Mesenchymal stem cell (in vitro differentiated cells and primary cell): ENCODE data around the gene NEXN.
"Not testable (repeated sequence)": the region's sequence is repeated elsewhere in the genome, so short reads cannot be mapped to it uniquely, and the experiment has no call there.

Source experiments
- DNase-seq: peaks from one replicate; pipeline ENCODE4 v3.0.0-alpha.2; 2013
- H2AFZ ChIP-seq: one replicate; pipeline ENCODE4 v1.6.1; 2013; ENCODE audit warnings: low read depth, mild to moderate bottlenecking, control low read depth, inconsistent platforms, low read length, moderate library complexity
- H2AK5ac ChIP-seq: 2 replicates; pipeline ENCODE4 v1.6.1; 2013; ENCODE audit warnings: low read length, moderate library complexity, mild to moderate bottlenecking, inconsistent platforms; ENCODE audit not compliant: severe bottlenecking
- H2BK120ac ChIP-seq: one replicate; pipeline ENCODE4 v1.6.1; 2013; ENCODE audit warnings: low read depth, mild to moderate bottlenecking, inconsistent platforms, low read length, moderate library complexity
- H2BK12ac ChIP-seq, 2 experiments: one replicate each; pipeline ENCODE4 v1.6.1; 2013; ENCODE audit warnings: inconsistent platforms in 2 of 2, low read length in 2 of 2, mild to moderate bottlenecking in 2 of 2, moderate library complexity in 2 of 2, control low read depth in 1 of 2
- H2BK15ac ChIP-seq: one replicate; pipeline ENCODE4 v1.6.1; 2013; ENCODE audit warnings: mild to moderate bottlenecking, low read depth, inconsistent platforms; ENCODE audit not compliant: poor library complexity, severe bottlenecking
- H2BK5ac ChIP-seq: 2 replicates; pipeline ENCODE4 v1.6.1; 2013; ENCODE audit warnings: low read depth, mild to moderate bottlenecking, low read length, control low read depth, inconsistent platforms; ENCODE audit not compliant: poor library complexity, severe bottlenecking
- H3K14ac ChIP-seq, 2 experiments: one replicate each; pipeline ENCODE4 v1.6.1; 2013; ENCODE audit warnings: inconsistent platforms in 2 of 2, low read length in 2 of 2, control low read depth in 1 of 2, mild to moderate bottlenecking in 1 of 2, moderate library complexity in 1 of 2
- H3K18ac ChIP-seq, 2 experiments: one replicate each; pipeline ENCODE4 v1.6.1; 2013; ENCODE audit warnings: inconsistent platforms in 2 of 2, low read length in 2 of 2, control low read depth in 1 of 2, low read depth in 1 of 2, mild to moderate bottlenecking in 1 of 2
- H3K23ac ChIP-seq, 2 experiments: one replicate each; pipeline ENCODE4 v1.6.1; 2013; ENCODE audit warnings: inconsistent platforms in 2 of 2, low read length in 2 of 2, mild to moderate bottlenecking in 2 of 2, moderate library complexity in 2 of 2, control low read depth in 1 of 2
- H3K27ac ChIP-seq: 2 replicates; pipeline ENCODE4 v1.5.1; 2013; ENCODE audit warnings: mild to moderate bottlenecking, moderate library complexity, low read length, control low read depth, inconsistent platforms; ENCODE audit not compliant: poor library complexity, severe bottlenecking
- H3K27me3 ChIP-seq, 2 experiments: 2 replicates each; pipeline versions ENCODE4 v1.6.1 to v1.7.0; 2013; ENCODE audit warnings: low read length in 2 of 2, mild to moderate bottlenecking in 2 of 2, moderate library complexity in 2 of 2, control low read depth in 1 of 2, inconsistent platforms in 1 of 2; ENCODE audit not compliant: control insufficient read depth in 1 of 2, insufficient read depth in 1 of 2
- H3K36me3 ChIP-seq, 2 experiments: 2 replicates each; pipeline versions ENCODE4 v1.6.1 to v1.7.0; 2013; ENCODE audit warnings: low read length in 2 of 2, control low read depth in 1 of 2, inconsistent platforms in 1 of 2, low read depth in 1 of 2, mild to moderate bottlenecking in 1 of 2; ENCODE audit not compliant: insufficient read depth in 2 of 2, control insufficient read depth in 1 of 2
- H3K4ac ChIP-seq, 2 experiments: one replicate each; pipeline ENCODE4 v1.6.1; 2013; ENCODE audit warnings: inconsistent platforms in 2 of 2, low read length in 2 of 2, mild to moderate bottlenecking in 2 of 2, moderate library complexity in 2 of 2, control low read depth in 1 of 2, low read depth in 1 of 2
- H3K4me1 ChIP-seq: 2 replicates; pipeline ENCODE4 v1.6.1; 2013; ENCODE audit warnings: low read depth, low read length, control low read depth; ENCODE audit not compliant: control insufficient read depth, insufficient read depth
- H3K4me2 ChIP-seq: 2 replicates; pipeline ENCODE4 v1.6.1; 2013; ENCODE audit warnings: low read length, mild to moderate bottlenecking, inconsistent platforms; ENCODE audit not compliant: poor library complexity, severe bottlenecking
- H3K4me3 ChIP-seq, 2 experiments: 2 replicates each; pipeline versions ENCODE4 v1.5.1 to v1.7.0; 2013; ENCODE audit warnings: low read length in 2 of 2, mild to moderate bottlenecking in 2 of 2, control low read depth in 1 of 2, low read depth in 1 of 2; ENCODE audit not compliant: insufficient read depth in 1 of 2
- H3K79me1 ChIP-seq: replicated peaks from 2 replicates; pipeline ENCODE4 v1.6.1; 2013; ENCODE audit warnings: mild to moderate bottlenecking, control low read depth, low read length, inconsistent platforms; ENCODE audit not compliant: poor library complexity, severe bottlenecking
- H3K9ac ChIP-seq: 2 replicates; pipeline ENCODE4 v1.7.0; 2013; ENCODE audit warnings: mild to moderate bottlenecking, low read length, moderate library complexity
- H3K9me3 ChIP-seq: 2 replicates; pipeline ENCODE4 v1.7.0; 2013; ENCODE audit warnings: mild to moderate bottlenecking, low read length; ENCODE audit not compliant: control insufficient read depth
- H4K8ac ChIP-seq: one replicate; pipeline ENCODE4 v1.6.1; 2013; ENCODE audit warnings: inconsistent platforms, mild to moderate bottlenecking, low read length, moderate library complexity
- H4K91ac ChIP-seq: one replicate; pipeline ENCODE4 v1.6.1; 2013; ENCODE audit warnings: mild to moderate bottlenecking, low read length, inconsistent platforms
- WGBS: methylation state at CpG from one replicate; pipeline ENCODE4 v1.1.7; 2013; ENCODE audit warnings: mixed read lengths; 5-methylcytosine and 5-hydroxymethylcytosine counted together

The NEXN gene

GRCh38 chr1:77978293-77978968 is 90.0 kb downstream of the NEXN start:
- H2AFZ ChIP-seq = no peak overlapping the region
- peaks cover 11 to 24% of the 10 kb centered on the region in 2 experiments for H3K36me3 ChIP-seq
- under 1% methylated on average over 32 of the region's 34 CpGs for WGBS
- H3K9me3 ChIP-seq = no peaks in the 10 kb centered on the region
- no peaks in the 10 kb centered on the region for H3K27me3 ChIP-seq
- H2BK5ac ChIP-seq = peak overlapping the region; percentile 85
- no peak overlapping the region for H3K23ac ChIP-seq
- H3K4me2 ChIP-seq = no peak overlapping the region
- peak; percentile 98 for DNase-seq
- H3K9ac ChIP-seq = peak overlapping the region; percentile 96
- peak overlapping the region; percentile 98 for H3K27ac ChIP-seq
- H3K4ac ChIP-seq = peak overlapping the region; percentile 97
- H3K4me3 ChIP-seq = peak overlapping the region; percentile 82 to 87
- peak overlapping the region in 1 of 2 experiments; percentile 45 for H3K14ac ChIP-seq
- H3K4me1 ChIP-seq = peaks cover 5% of the 10 kb centered on the region
- no peaks in the 10 kb centered on the region for H3K79me1 ChIP-seq
- peak overlapping the region; percentile 42 for H2BK120ac ChIP-seq
- H2BK15ac ChIP-seq = peak overlapping the region; percentile 69
- peak overlapping the region; percentile 97 for H4K91ac ChIP-seq
- H2BK12ac ChIP-seq = no peak overlapping the region
- H3K18ac ChIP-seq = peak overlapping the region; percentile 92 to 93
- peak overlapping the region; percentile 98 for H4K8ac ChIP-seq
- peak overlapping the region; percentile 95 for H2AK5ac ChIP-seq

- under 1% methylated on average over 57 of the region's 57 CpGs for WGBS
- H3K27ac ChIP-seq = peak within 1 kb of the TSS; percentile 100
- DNase-seq = peak; percentile 99
- H3K4me2 ChIP-seq = peak within 1 kb of the TSS; percentile 50
- H2BK5ac ChIP-seq = peak within 1 kb of the TSS; percentile 97
- peak within 1 kb of the TSS; percentile 97 to 100 for H3K4ac ChIP-seq
- H2BK12ac ChIP-seq = peak within 1 kb of the TSS in 1 of 2 experiments; percentile 28
- peak within 1 kb of the TSS; percentile 98 to 99 for H3K18ac ChIP-seq
- H2BK15ac ChIP-seq = peak within 1 kb of the TSS; percentile 73
- H2AK5ac ChIP-seq = peak within 1 kb of the TSS; percentile 95
- H3K79me1 ChIP-seq = no peaks in the 10 kb centered on the region
- H2BK120ac ChIP-seq = peak within 1 kb of the TSS; percentile 42
- H3K27me3 ChIP-seq = no peaks in the 10 kb centered on the region
- H3K9ac ChIP-seq = peak within 1 kb of the TSS; percentile 96
- H4K8ac ChIP-seq = peak within 1 kb of the TSS; percentile 98
- peaks cover 11 to 30% of the 10 kb centered on the region in 2 experiments for H3K36me3 ChIP-seq
- peak within 1 kb of the TSS; percentile 82 to 87 for H3K4me3 ChIP-seq
- H4K91ac ChIP-seq = peak within 1 kb of the TSS; percentile 97
- peak within 1 kb of the TSS in 1 of 2 experiments; percentile 99 for H3K14ac ChIP-seq
- H3K4me1 ChIP-seq = peaks cover 5% of the 10 kb centered on the region
- peak within 1 kb of the TSS; percentile 81 for H2AFZ ChIP-seq
- no peak within 1 kb of the TSS for H3K23ac ChIP-seq
- H3K9me3 ChIP-seq = no peaks in the 10 kb centered on the region
Measured at GRCh38 chr1:77978969-77979876, 90.8 kb downstream of the NEXN start, which contains the start of gene FUBP1. FUBP1 (minus strand) TSS chr1:77979072; CDS start chr1:77979004, 68 bp downstream.

- H3K4me1 ChIP-seq, H3K23ac ChIP-seq, H2BK120ac ChIP-seq, H3K79me1 ChIP-seq, H3K4ac ChIP-seq, H3K4me2 ChIP-seq, H3K9me3 ChIP-seq, H2AK5ac ChIP-seq, H4K8ac ChIP-seq, H2AFZ ChIP-seq, H2BK15ac ChIP-seq, H4K91ac ChIP-seq, H3K27me3 ChIP-seq, H2BK12ac ChIP-seq, H3K4me3 ChIP-seq, H3K14ac ChIP-seq, DNase-seq, H2BK5ac ChIP-seq, H3K9ac ChIP-seq, H3K18ac ChIP-seq: not testable (repeated sequence)
- 77% methylated on average over 7 of the region's 8 CpGs for WGBS
- Histone ChIP-seq H3K36me3 (peaks cover 3 to 25% of the 10 kb centered on the region in 2 experiments), H3K27ac (peak overlapping the region; percentile 77)
Measured at GRCh38 chr1:77983352-77983996, 95.0 kb downstream of the NEXN start.
